Activated T-cell treated with anti-CD3 and anti-CD28 coated beads, Interleukin-2, amount 50 U/mL, for 72 hours (primary cell): ENCODE measurements around the gene RBP3. TPM values are rescaled to one million over a fixed set of nuclear protein-coding genes. Genes with fewer than 3 reads are reported as not detected.

Experiments
- ATAC-seq, 2 donors: fragments of 150-1000 bp; cut with Tn5 transposase; replicated peaks in 1 of 2; 2 replicates each; pipeline ENCODE4 v1.10.0; 2021; ENCODE audit warnings: moderate library complexity in 2 of 2, mild to moderate bottlenecking in 1 of 2
- DNase-seq, 2 donors: peaks; one replicate each; pipeline ENCODE4 v3.0.0; 2021 to 2022; ENCODE audit warnings: mixed read lengths in 1 of 2
- H3K27ac Mint-ChIP-seq: one replicate; pipeline ENCODE4 v1.8.0; 2022; ENCODE audit warnings: mild to moderate bottlenecking, moderate library complexity, mixed read lengths
- H3K27me3 Mint-ChIP-seq: one replicate; pipeline ENCODE4 v1.8.0; 2022; ENCODE audit warnings: low read depth, mixed read lengths
- H3K36me3 Mint-ChIP-seq, 2 donors: one replicate each; pipeline ENCODE4 v1.8.0; 2022; ENCODE audit warnings: mixed read lengths in 2 of 2, mild to moderate bottlenecking in 1 of 2; ENCODE audit not compliant: insufficient read depth in 2 of 2
- H3K4me1 Mint-ChIP-seq: one replicate; pipeline ENCODE4 v1.8.0; 2022; ENCODE audit warnings: low read depth, mixed read lengths
- H3K4me3 Mint-ChIP-seq, 2 donors: one replicate each; pipeline ENCODE4 v1.8.0; 2022; ENCODE audit warnings: mild to moderate bottlenecking in 2 of 2, mixed read lengths in 2 of 2, moderate library complexity in 2 of 2
- H3K9me3 Mint-ChIP-seq, 2 donors: one replicate each; pipeline ENCODE4 v1.8.0; 2022; ENCODE audit warnings: mixed read lengths in 2 of 2
- total RNA-seq, 2 donors: library from RNA; stranded (reverse); gene quantifications; one replicate each; pipeline ENCODE4 v1.2.3, GENCODE V29; 2022

The RBP3 gene
- total RNA-seq, 2 donors from 2014 or later, result not detected

- Mint-ChIP-seq H3K4me3 (no peak overlapping the region), H3K27me3 (no peaks in the 10 kb centered on the region), H3K9me3 (no peaks in the 10 kb centered on the region), H3K4me1 (no peaks in the 10 kb centered on the region), H3K27ac (no peak overlapping the region), H3K36me3 (no peaks in the 10 kb centered on the region)
- ATAC-seq, result no peak
- DNase-seq, result no peak
These were observed 874 bp upstream of the RBP3 start for GRCh38 chr10:47347303-47347675.

GRCh38 chr10:47348661-47349470, 703 bp downstream of the RBP3 start:
- Mint-ChIP-seq H3K27me3 (no peaks in the 10 kb centered on the region), H3K4me3 (no peak overlapping the region), H3K4me1 (no peaks in the 10 kb centered on the region), H3K27ac (no peak overlapping the region), H3K9me3 (no peaks in the 10 kb centered on the region), H3K36me3 (no peaks in the 10 kb centered on the region)
- DNase-seq (no peak), ATAC-seq (no peak)

GRCh38 chr10:47349516-47349915, 1.4 kb downstream of the RBP3 start:
- Mint-ChIP-seq H3K27ac (no peak overlapping the region), H3K4me1 (no peaks in the 10 kb centered on the region), H3K9me3 (no peaks in the 10 kb centered on the region), H3K27me3 (no peaks in the 10 kb centered on the region), H3K36me3 (no peaks in the 10 kb centered on the region), H3K4me3 (no peak overlapping the region)
- DNase-seq (no peak), ATAC-seq (no peak)

DNA sequence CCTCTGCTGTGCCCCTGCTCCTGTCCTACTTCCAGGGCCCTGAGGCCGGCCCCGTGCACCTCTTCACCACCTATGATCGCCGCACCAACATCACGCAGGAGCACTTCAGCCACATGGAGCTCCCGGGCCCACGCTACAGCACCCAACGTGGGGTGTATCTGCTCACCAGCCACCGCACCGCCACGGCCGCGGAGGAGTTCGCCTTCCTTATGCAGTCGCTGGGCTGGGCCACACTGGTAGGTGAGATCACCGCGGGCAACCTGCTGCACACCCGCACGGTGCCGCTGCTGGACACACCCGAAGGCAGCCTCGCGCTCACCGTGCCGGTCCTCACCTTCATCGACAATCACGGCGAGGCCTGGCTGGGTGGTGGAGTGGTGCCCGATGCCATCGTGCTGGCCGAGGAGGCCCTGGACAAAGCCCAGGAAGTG, 1.8 kb downstream of the RBP3 start:
- no peaks in the 10 kb centered on the region for H3K36me3 Mint-ChIP-seq
- DNase-seq, result no peak
- no peaks in the 10 kb centered on the region for H3K27me3 Mint-ChIP-seq
- H3K27ac Mint-ChIP-seq, result no peak overlapping the region
- no peak overlapping the region for H3K4me3 Mint-ChIP-seq
- ATAC-seq, result no peak
- H3K9me3 Mint-ChIP-seq, result no peaks in the 10 kb centered on the region
- no peaks in the 10 kb centered on the region for H3K4me1 Mint-ChIP-seq

DNA sequence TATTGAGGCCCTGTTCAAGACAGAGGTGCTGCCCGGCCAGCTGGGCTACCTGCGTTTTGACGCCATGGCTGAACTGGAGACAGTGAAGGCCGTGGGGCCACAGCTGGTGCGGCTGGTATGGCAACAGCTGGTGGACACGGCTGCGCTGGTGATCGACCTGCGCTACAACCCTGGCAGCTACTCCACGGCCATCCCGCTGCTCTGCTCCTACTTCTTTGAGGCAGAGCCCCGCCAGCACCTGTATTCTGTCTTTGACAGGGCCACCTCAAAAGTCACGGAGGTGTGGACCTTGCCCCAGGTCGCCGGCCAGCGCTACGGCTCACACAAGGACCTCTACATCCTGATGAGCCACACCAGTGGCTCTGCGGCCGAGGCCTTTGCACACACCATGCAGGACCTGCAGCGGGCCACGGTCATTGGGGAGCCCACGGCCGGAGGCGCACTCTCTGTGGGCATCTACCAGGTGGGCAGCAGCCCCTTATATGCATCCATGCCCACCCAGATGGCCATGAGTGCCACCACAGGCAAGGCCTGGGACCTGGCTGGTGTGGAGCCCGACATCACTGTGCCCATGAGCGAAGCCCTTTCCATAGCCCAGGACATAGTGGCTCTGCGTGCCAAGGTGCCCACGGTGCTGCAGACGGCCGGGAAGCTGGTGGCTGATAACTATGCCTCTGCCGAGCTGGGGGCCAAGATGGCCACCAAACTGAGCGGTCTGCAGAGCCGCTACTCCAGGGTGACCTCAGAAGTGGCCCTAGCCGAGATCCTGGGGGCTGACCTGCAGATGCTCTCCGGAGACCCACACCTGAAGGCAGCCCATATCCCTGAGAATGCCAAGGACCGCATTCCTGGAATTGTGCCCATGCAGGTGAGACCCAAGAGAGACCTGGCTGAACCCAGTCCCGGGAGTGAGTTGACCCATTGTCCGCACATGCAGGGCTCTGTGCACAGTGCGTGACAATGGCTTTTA, 2.8 kb downstream of the RBP3 start:
- no peaks in the 10 kb centered on the region for H3K27me3 Mint-ChIP-seq
- DNase-seq, result no peak
- H3K36me3 Mint-ChIP-seq, result no peaks in the 10 kb centered on the region
- H3K27ac Mint-ChIP-seq, result no peak overlapping the region
- no peak overlapping the region for H3K4me3 Mint-ChIP-seq
- no peak for ATAC-seq
- no peaks in the 10 kb centered on the region for H3K9me3 Mint-ChIP-seq
- no peaks in the 10 kb centered on the region for H3K4me1 Mint-ChIP-seq

DNA sequence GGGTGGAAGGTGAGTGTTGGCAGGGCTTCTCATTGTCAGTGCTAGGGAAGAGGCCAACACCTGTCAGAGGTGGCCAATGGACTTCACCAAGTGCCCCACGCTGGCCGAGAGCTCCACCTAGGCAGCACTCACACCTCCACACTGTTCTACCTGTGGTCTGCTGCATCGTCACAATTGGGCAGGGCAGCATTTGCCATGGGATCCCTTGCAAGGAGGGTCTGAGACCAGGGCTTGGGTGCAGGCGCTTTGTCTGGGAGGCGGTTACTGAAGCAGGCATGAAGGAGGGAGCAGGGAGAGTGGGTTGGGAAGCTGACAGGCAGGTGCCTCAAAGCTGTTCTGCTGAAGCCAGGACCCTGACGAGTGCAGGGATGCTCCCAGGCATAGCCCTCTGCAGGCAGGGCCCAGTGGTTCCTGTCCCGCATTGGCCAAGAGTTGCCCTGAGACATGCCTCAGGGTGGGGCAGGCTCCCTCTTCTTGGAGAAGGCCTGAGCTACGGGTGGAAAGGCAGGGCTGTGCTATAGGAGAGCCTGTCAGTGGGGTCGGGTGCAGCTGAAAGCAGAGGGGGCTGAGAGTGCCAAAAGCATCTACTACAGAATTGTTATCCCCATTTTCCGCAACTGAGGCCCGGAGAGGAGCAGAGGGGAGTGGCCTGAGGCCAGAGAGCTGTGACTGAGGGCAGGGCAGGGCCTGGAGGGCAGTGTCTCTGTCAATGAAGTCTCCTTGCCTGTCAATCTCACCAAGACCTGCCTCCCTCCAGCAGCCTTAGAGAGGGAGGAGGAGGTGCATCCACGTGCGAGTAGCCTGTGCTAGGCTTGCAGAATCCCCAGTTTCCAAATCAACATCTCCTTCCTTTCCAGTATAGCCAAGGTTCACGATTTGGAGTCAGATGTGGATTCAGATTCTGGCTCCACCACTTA, 4.0 kb downstream of the RBP3 start:
- no peak for DNase-seq
- H3K9me3 Mint-ChIP-seq, result no peaks in the 10 kb centered on the region
- H3K27ac Mint-ChIP-seq, result no peak overlapping the region
- ATAC-seq, result no peak
- no peak overlapping the region for H3K4me3 Mint-ChIP-seq
- H3K27me3 Mint-ChIP-seq, result no peaks in the 10 kb centered on the region
- no peaks in the 10 kb centered on the region for H3K36me3 Mint-ChIP-seq
- no peaks in the 10 kb centered on the region for H3K4me1 Mint-ChIP-seq

DNA sequence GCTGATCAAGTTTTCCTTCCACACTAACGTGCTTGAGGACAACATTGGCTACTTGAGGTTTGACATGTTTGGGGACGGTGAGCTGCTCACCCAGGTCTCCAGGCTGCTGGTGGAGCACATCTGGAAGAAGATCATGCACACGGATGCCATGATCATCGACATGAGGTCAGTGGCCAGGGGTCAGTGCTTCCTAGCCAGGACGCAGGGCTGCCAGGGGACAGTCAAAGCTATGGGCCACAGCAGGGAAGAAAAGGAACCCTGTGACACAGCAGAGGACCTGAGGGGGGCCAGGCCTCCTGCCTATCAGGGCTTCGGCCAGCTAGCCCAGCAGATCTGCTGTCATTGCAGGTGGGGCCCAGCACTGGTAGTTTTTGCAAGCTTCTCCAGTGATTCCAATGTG, 5.2 kb downstream of the RBP3 start:
- H3K36me3 Mint-ChIP-seq, result no peaks in the 10 kb centered on the region
- H3K27ac Mint-ChIP-seq, result no peak overlapping the region
- ATAC-seq (no peak), DNase-seq (no peak)
- no peak overlapping the region for H3K4me3 Mint-ChIP-seq
- no peaks in the 10 kb centered on the region for H3K9me3 Mint-ChIP-seq
- H3K4me1 Mint-ChIP-seq, result no peaks in the 10 kb centered on the region
- no peaks in the 10 kb centered on the region for H3K27me3 Mint-ChIP-seq

- Mint-ChIP-seq H3K27ac (no peak overlapping the region), H3K36me3 (no peaks in the 10 kb centered on the region), H3K27me3 (no peaks in the 10 kb centered on the region), H3K4me1 (no peaks in the 10 kb centered on the region), H3K4me3 (no peak overlapping the region), H3K9me3 (no peaks in the 10 kb centered on the region)
- ATAC-seq (no peak), DNase-seq (no peak)
These were observed 6.0 kb downstream of the RBP3 start for GRCh38 chr10:47354165-47354564.

GRCh38 chr10:47354900-47355299, 6.7 kb downstream of the RBP3 start:
- H3K9me3 Mint-ChIP-seq, result no peaks in the 10 kb centered on the region

GRCh38 chr10:47356708-47357107, 8.5 kb downstream of the RBP3 start:
- H3K4me1 Mint-ChIP-seq, result no peaks in the 10 kb centered on the region
- DNase-seq (no peak), ATAC-seq (no peak)
- H3K27ac Mint-ChIP-seq, result no peak overlapping the region
- H3K4me3 Mint-ChIP-seq, result no peak overlapping the region
- H3K9me3 Mint-ChIP-seq, result no peaks in the 10 kb centered on the region
- no peaks in the 10 kb centered on the region for H3K36me3 Mint-ChIP-seq
- H3K27me3 Mint-ChIP-seq, result no peaks in the 10 kb centered on the region

More at GRCh38 chr10:47354900-47355299, 6.7 kb downstream of the RBP3 start:
- Mint-ChIP-seq H3K4me3 (no peak overlapping the region), H3K36me3 (no peaks in the 10 kb centered on the region), H3K27ac (no peak overlapping the region), H3K27me3 (no peaks in the 10 kb centered on the region), H3K4me1 (no peaks in the 10 kb centered on the region)
- ATAC-seq (no peak), DNase-seq (no peak)

DNA sequence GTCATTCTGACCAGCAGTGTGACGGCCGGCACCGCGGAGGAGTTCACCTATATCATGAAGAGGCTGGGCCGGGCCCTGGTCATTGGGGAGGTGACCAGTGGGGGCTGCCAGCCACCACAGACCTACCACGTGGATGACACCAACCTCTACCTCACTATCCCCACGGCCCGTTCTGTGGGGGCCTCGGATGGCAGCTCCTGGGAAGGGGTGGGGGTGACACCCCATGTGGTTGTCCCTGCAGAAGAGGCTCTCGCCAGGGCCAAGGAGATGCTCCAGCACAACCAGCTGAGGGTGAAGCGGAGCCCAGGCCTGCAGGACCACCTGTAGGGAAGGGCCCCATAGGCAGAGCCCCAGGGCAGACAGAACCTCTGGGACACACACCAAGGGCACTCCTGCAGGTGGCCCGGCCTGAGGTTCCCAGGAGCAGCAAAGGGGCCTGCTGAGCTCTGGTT, 9.0 kb downstream of the RBP3 start:
- no peak for DNase-seq
- no peak overlapping the region for H3K4me3 Mint-ChIP-seq
- H3K27me3 Mint-ChIP-seq, result no peaks in the 10 kb centered on the region
- H3K36me3 Mint-ChIP-seq, result no peaks in the 10 kb centered on the region
- no peaks in the 10 kb centered on the region for H3K4me1 Mint-ChIP-seq
- no peak for ATAC-seq
- no peaks in the 10 kb centered on the region for H3K9me3 Mint-ChIP-seq
- no peak overlapping the region for H3K27ac Mint-ChIP-seq

GRCh38 chr10:47357911-47358310, 9.7 kb downstream of the RBP3 start:
- H3K9me3 Mint-ChIP-seq, result no peaks in the 10 kb centered on the region
- no peaks in the 10 kb centered on the region for H3K4me1 Mint-ChIP-seq
- no peak for ATAC-seq
- no peak overlapping the region for H3K27ac Mint-ChIP-seq
- H3K4me3 Mint-ChIP-seq, result no peak overlapping the region
- H3K27me3 Mint-ChIP-seq, result no peaks in the 10 kb centered on the region
- no peak for DNase-seq
- no peaks in the 10 kb centered on the region for H3K36me3 Mint-ChIP-seq
